Stimulated activated CD8-positive, alpha-beta memory T cell treated with anti-CD3 and anti-CD28 coated beads, Interleukin-12 subunit alpha, Interleukin-12 subunit beta, amount 100 ng/mL, for 24 hours (primary cell): ENCODE data around the gene STMN1.

Experiments used
- DNase-seq: peaks from one replicate; pipeline ENCODE4 v3.0.0-alpha.2; 2020; ENCODE audit errors: extremely low read depth

Gene STMN1

DNA sequence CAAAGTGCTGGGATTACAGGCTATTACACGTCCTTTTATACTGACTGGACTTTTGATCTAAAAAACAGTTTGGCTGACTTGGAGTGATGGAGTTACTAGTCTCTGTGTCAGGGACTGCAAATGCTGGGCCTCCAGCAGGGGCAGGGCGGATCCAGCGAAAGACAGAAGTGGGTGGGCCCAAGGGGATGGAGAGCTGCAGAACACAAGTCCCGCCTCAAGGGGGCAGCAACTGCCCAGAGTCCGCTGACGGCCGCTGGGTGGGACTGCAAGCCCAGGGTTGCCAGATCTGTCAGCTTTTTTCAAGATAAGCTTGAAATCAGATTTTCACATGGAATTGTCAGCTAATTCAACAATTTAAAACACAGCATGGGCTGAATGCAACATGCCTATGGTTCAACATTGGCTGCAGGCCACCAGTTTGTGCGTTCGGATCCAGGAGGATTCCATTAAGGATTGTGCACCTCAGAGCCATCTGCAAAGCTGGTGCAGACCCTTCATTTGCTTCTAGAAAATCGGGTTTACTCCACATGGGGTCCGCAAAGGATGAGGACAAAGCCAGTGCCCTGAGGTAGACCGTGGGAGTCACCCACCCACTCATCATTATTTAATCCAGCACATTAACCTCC is 10.7 kb downstream of the STMN1 start:
- DNase-seq, result peak; percentile 69

DNA sequence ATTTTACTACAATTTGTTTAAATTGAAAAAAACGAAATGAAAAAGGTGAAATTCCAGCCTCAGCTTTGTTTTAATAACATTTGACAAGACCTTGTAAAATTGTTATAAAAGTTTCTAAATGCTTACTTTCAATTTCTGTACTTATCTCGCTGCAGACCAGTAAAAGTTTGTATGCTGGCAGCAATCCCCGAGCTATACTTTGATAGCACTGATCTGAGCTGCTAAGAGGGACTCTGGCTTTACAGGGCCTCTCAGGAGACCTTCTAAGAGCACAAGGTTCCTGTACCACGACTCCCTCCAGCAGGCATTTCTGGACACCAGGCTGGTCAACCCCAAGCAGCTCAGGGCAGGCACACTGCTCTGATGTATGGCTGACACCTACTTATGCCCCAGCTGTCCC is 13.1 kb downstream of the STMN1 start:
- DNase-seq, result no peak

GRCh38 chr1:25891606-25892005 is 14.6 kb downstream of the STMN1 start:
- DNase-seq, result no peak

- no peak for DNase-seq
Measured at GRCh38 chr1:25890239-25891034, 15.8 kb downstream of the STMN1 start.

DNA sequence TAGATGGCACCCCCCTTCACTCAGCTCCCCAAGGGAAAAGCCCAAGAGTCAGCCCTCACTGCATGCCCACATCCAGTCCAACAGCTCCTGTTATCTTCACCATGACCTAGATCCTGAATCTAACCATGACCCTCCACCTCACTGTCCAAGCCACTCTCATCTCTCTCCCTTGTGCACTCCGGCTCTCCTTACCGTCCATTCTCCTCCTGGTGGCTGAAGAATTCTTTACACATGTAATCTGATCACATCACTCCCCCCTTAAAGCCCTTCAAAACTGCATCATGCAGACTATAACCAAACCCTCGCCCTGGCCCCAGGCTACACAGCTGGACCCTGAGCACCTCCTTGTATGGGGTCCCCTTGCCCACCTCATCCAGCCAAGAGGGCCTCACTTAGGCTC is 16.7 kb downstream of the STMN1 start:
- no peak for DNase-seq

- no peak for DNase-seq
Measured at GRCh38 chr1:25888426-25888987, 17.7 kb downstream of the STMN1 start.

DNA sequence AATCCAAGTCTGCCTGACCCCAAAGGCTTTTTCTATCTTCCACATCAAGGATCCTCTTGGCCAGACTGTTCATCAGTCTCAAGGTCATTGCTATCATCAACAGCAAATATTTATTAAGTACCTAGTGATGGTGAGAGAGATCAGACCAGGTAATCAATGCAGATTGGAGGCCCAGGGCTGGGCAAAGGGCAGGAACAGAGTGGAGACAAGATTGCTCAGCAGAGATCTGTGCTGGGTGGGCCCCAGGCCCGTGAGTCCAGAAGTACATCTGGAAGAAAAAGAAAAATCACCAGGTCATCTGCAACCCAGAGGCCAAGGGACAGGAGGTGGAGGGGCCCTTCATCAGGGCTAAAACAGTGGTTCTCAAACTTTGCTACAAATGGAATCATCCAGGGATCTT is 20.6 kb downstream of the STMN1 start:
- no peak for DNase-seq

DNA sequence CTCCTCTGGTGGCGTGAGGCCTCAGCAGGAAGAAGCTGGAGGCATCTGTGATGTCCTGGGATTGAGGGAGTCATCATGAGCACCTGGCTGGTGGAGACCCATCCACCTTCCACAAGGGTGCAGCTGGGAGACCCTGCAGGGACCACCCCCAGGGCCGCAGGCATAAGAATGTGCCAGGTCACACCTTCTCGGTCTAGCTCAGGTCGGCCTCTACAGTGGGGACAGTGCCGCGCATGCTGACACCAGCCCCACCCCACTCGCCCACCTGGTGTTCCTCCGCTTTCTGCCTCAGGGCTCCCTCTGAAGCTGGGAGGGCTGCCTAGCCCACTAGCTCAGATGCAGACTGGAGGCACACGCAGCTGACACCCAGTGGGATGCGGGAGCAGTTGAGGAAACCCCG is 25.0 kb downstream of the STMN1 start:
- DNase-seq, result no peak

GRCh38 chr1:25880518-25880917 is 25.7 kb downstream of the STMN1 start:
- DNase-seq, result no peak

- no peak for DNase-seq
Measured at GRCh38 chr1:25879675-25880074, 26.5 kb downstream of the STMN1 start.

- no peak for DNase-seq
Measured at GRCh38 chr1:25878690-25879089, 27.5 kb downstream of the STMN1 start.

GRCh38 chr1:25877155-25877554 is 29.1 kb downstream of the STMN1 start:
- no peak for DNase-seq

- no peak for DNase-seq
Measured at GRCh38 chr1:25876693-25877077, 29.5 kb downstream of the STMN1 start.

GRCh38 chr1:25875856-25876692 is 30.1 kb downstream of the STMN1 start:
- no peak for DNase-seq

- DNase-seq, result peak; percentile 27
Measured at GRCh38 chr1:25875154-25875855, 30.9 kb downstream of the STMN1 start, which contains the start of gene PAQR7. Gene PAQR7, minus strand, starts transcription at chr1:25875708. Its CDS starts 11,869 bp downstream, at chr1:25863839.

DNA sequence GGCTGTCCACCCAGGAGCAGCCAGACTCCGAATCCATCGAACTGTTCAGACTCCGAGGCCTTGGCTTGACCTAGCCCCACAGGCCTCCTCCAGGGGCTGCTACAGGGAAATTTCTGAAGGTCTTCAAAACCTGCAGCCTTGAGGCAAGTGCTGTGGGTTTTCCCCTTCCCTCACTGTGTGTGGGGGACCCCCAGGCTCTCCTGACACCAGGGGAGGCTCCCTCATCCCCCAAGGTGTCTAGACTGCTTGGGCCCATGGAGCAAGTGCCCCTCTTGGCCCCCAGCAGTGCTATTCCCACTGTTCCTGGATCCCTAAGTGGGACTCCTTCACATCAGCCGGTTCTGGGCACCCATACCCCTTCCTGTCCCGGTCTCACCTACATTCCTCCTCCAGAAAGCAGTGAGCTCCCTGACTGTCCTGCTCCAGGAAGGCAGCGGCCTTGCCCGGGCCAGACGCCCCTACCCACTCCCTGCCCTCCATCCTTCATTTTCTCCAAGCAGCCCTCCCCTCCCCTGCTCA is 31.5 kb downstream of the STMN1 start:
- no peak for DNase-seq

- DNase-seq, result no peak
Measured at GRCh38 chr1:25874209-25874608, 32.0 kb downstream of the STMN1 start.

- DNase-seq, result no peak
Measured at GRCh38 chr1:25873120-25873519, 33.1 kb downstream of the STMN1 start.

DNA sequence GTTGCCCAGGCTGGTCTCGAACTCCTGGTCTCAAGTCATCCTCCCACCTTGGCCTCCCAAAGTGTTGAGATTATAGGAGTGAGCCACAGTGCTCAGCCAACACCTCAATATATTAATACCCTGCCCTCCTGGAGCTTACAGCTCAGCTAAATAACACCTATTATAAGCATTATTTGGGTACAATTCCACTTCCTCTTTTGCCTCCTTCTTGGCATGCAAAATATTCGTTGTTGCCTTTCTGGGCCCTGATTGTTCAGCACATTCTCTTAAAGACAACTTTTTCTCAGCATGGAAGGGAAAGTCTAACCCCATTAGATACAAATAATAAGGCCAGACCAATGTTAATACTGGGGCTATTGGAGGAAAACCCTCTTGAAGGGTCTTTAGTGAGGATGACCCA is 33.5 kb downstream of the STMN1 start:
- DNase-seq, result no peak

DNA sequence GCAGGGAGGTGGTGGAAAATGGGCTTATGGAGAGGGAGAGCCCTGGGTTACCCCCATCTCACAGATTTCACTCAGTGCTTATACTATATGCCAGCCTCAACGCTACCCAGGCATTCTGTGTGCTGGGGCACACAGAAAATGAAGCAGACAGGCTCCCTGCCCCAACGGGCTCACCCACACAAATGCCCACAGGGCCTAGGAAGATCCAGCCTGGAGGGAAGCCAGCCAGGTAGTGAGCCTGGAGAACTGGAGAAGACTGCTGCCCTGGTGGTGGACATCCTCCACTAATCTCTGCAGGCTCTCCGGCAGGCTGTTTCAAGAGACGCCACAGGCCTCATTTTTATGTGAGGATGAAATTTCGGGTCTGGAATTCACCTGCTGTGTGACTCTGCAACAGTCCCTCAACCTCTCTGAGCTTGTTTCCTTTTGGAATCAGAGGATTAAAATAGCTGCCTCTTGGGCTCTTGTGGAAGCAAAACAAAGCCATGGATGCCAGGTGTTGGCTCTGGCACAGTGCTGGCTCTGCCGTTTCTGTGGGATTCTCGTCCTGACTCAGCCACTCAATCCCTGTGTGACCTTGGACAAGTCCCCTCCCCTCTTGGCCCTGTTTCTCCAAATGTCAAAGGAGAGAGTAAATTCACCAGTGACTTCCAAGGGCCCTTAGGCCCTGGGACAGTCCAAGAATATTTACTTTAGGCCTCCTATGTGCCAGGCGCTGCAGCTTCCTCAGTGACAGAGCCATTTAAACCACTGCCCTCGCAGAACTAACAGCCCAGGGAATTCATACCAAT is 34.3 kb downstream of the STMN1 start:
- DNase-seq, result no peak
